Measurements from ENCODE around the gene PHF24.
"Not testable (repeated sequence)": the region's sequence is repeated elsewhere in the genome, so short reads cannot be mapped to it uniquely, and the experiment has no call there.

Gene PHF24

GRCh38 chr9:34957492-34958410 is at the start of gene PHF24:
PHF24 (plus strand) TSS chr9:34958285; CDS start chr9:34971299, 13,014 bp downstream.
- no peak for DNase-seq

- DNase-seq, result no peak
Measured at GRCh38 chr9:34927061-34927460, 31.0 kb upstream of the PHF24 start.

GRCh38 chr9:34928921-34929320 is 29.2 kb upstream of the PHF24 start:
- no peak for DNase-seq

- DNase-seq, result no peak
Measured at GRCh38 chr9:34929506-34930102, 28.5 kb upstream of the PHF24 start.

GRCh38 chr9:34939989-34940388 is 18.1 kb upstream of the PHF24 start:
- DNase-seq, result not testable (repeated sequence)

GRCh38 chr9:34948451-34948850 is 9.6 kb upstream of the PHF24 start:
- DNase-seq, result no peak

GRCh38 chr9:34954225-34954624 is 3.9 kb upstream of the PHF24 start:
- DNase-seq, result no peak

- not testable (repeated sequence) for DNase-seq
Measured at GRCh38 chr9:34956066-34956465, 2.0 kb upstream of the PHF24 start.

GRCh38 chr9:34956648-34957047 is 1.4 kb upstream of the PHF24 start:
- no peak for DNase-seq

- no peak for DNase-seq
Measured at GRCh38 chr9:34958411-34958982, 412 bp downstream of the PHF24 start.

- DNase-seq, result no peak
Measured at GRCh38 chr9:34959461-34959860, 1.4 kb downstream of the PHF24 start.

GRCh38 chr9:34961574-34962490 is 3.7 kb downstream of the PHF24 start:
- DNase-seq, result no peak

GRCh38 chr9:34962546-34962945 is 4.5 kb downstream of the PHF24 start:
- no peak for DNase-seq

GRCh38 chr9:34963552-34963951 is 5.5 kb downstream of the PHF24 start:
- no peak for DNase-seq

GRCh38 chr9:34964458-34964857 is 6.4 kb downstream of the PHF24 start:
- DNase-seq, result no peak

GRCh38 chr9:34971146-34971811 is 13.2 kb downstream of the PHF24 start:
- DNase-seq, result no peak

- DNase-seq, result no peak
Measured at GRCh38 chr9:34974664-34975063, 16.6 kb downstream of the PHF24 start.

GRCh38 chr9:34976441-34976840 is 18.4 kb downstream of the PHF24 start:
- no peak for DNase-seq

GRCh38 chr9:34976992-34977391 is 18.9 kb downstream of the PHF24 start:
- DNase-seq, result no peak

- DNase-seq, result no peak
Measured at GRCh38 chr9:34980181-34980761, 22.2 kb downstream of the PHF24 start.

- no peak for DNase-seq
Measured at GRCh38 chr9:34982361-34982760, 24.3 kb downstream of the PHF24 start.

- no peak for DNase-seq
Measured at GRCh38 chr9:34983209-34983608, 25.1 kb downstream of the PHF24 start.

Measured in NCI-H1694 (cell line).